HEK293T (cell line): ENCODE results near the gene SLC26A9.

Source experiments
- CTCF ChIA-PET: fragments of 350-600 bp; formaldehyde crosslinking; extraction: SDS; loops from one replicate; lab custom pipeline; 2021; ENCODE audit warnings: antibody characterized with exemption, inconsistent platforms; lab: Yijun Ruan, JAX
- POLR2A ChIA-PET: fragments of 350-600 bp; formaldehyde crosslinking; extraction: SDS; loops from one replicate; lab custom pipeline; 2020; ENCODE audit warnings: antibody characterized with exemption, inconsistent platforms; lab: Yijun Ruan, JAX
- DNase-seq: peaks from one replicate; pipeline ENCODE4 v3.0.0; 2012; ENCODE audit warnings: mixed read lengths; ENCODE audit errors: extremely low spot score
- ARNT ChIP-seq: fragments of 450-650 bp; IDR thresholded peaks from 2 replicates; pipeline ENCODE4 v1.6.1; 2017; ENCODE audit warnings: mild to moderate bottlenecking
- BHLHE40 ChIP-seq: fragments of 450-650 bp; IDR thresholded peaks from 2 replicates; pipeline ENCODE4 v1.6.1; 2016; ENCODE audit warnings: mild to moderate bottlenecking, moderate library complexity, borderline replicate concordance
- CTBP1 ChIP-seq: fragments of 450-650 bp; IDR thresholded peaks from 2 replicates; pipeline ENCODE4 v1.6.1; 2016; ENCODE audit warnings: borderline replicate concordance
- ELF4 ChIP-seq: fragments of 450-650 bp; IDR thresholded peaks from 2 replicates; pipeline ENCODE4 v1.6.1; 2017; ENCODE audit warnings: antibody characterized with exemption
- FOXA1 ChIP-seq: fragments of 450-650 bp; IDR thresholded peaks from 2 replicates; pipeline ENCODE4 v1.6.1; 2016; ENCODE audit warnings: mild to moderate bottlenecking
- FOXK2 ChIP-seq: fragments of 450-650 bp; IDR thresholded peaks from 2 replicates; pipeline ENCODE4 v1.6.1; 2016; ENCODE audit warnings: mild to moderate bottlenecking
- FOXM1 ChIP-seq: fragments of 450-650 bp; IDR thresholded peaks from 2 replicates; pipeline ENCODE4 v1.6.1; 2017; ENCODE audit warnings: mild to moderate bottlenecking, borderline replicate concordance
- HDGF ChIP-seq: fragments of 450-650 bp; IDR thresholded peaks from 2 replicates; pipeline ENCODE4 v1.6.1; 2017; ENCODE audit warnings: antibody characterized with exemption, borderline replicate concordance
- L3MBTL2 ChIP-seq: fragments of 450-650 bp; conservative IDR thresholded peaks from 2 replicates; pipeline ENCODE4 v1.6.1; 2016; ENCODE audit warnings: mild to moderate bottlenecking
- LEF1 ChIP-seq: fragments of 450-650 bp; IDR thresholded peaks from 2 replicates; pipeline ENCODE4 v1.6.1; 2017; ENCODE audit warnings: mild to moderate bottlenecking, borderline replicate concordance
- NFRKB ChIP-seq: fragments of 450-650 bp; IDR thresholded peaks from 2 replicates; pipeline ENCODE4 v1.6.1; 2016; ENCODE audit warnings: mild to moderate bottlenecking, moderate library complexity
- SP1 ChIP-seq: fragments of 450-650 bp; IDR thresholded peaks from 2 replicates; pipeline ENCODE4 v1.6.1; 2017
- SUZ12 ChIP-seq: fragments of 450-650 bp; IDR thresholded peaks from 2 replicates; pipeline ENCODE4 v1.6.1; 2016; ENCODE audit warnings: mild to moderate bottlenecking
- TARDBP ChIP-seq: fragments of 450-650 bp; IDR thresholded peaks from 2 replicates; pipeline ENCODE4 v1.6.1; 2016
- ZNF384 ChIP-seq: fragments of 450-650 bp; IDR thresholded peaks from 2 replicates; pipeline ENCODE4 v1.6.1; 2016
- TF ChIP-seq, protein P1 (sequence below): fragments of 450-650 bp; IDR thresholded peaks from 2 replicates; pipeline ENCODE4 v1.6.1; 2016

SLC26A9 gene

DNA sequence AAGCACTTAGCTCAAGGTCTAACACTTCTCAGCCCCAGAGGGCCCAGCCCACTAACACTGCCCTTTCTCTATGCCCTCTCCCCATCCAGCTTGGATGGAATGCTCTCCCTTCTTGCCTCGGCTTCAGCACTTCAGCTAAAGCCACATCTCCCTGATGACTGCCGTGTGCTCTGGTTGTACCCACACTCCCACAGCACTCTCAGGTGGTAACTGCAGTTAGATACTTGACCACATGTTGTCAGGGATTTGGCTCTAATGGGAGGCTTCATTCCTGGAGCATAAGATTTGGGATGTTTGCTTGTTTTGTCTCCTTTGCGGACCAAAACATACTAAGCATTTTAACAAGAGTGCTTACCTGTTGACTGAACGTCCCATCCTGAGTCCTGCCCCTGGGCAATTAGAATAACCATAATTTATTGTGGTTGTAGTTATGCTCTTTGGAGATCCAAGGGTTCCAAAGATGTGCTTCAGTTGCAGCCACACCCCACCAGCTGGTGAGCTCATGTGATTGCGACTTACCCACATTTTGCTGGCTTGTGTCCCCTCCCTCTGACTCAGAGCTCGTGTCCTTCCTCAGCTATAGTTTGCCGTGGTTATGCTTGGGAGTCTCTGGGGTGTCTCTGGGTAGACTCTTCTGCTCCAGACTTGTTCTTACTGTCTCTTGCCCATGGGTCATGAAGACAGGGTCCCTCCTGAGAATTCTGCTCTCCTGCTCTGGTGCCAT lies 7.7 kb upstream of the SLC26A9 start:
- TF ChIP-seq BHLHE40 (no peak), ELF4 (no peak), SP1 (no peak), FOXA1 (no peak), TARDBP (no peak), L3MBTL2 (no peak)
- TF ChIP-seq, protein P1, sequence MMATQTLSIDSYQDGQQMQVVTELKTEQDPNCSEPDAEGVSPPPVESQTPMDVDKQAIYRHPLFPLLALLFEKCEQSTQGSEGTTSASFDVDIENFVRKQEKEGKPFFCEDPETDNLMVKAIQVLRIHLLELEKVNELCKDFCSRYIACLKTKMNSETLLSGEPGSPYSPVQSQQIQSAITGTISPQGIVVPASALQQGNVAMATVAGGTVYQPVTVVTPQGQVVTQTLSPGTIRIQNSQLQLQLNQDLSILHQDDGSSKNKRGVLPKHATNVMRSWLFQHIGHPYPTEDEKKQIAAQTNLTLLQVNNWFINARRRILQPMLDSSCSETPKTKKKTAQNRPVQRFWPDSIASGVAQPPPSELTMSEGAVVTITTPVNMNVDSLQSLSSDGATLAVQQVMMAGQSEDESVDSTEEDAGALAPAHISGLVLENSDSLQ = no peak
- ChIA-PET CTCF (interaction anchor here (1.0 to 2.2 kb wide), 2 partner anchors 11 to 26 kb away, joined by 4 to 9 read pairs; no protein-coding TSS in a partner anchor), POLR2A (no interaction called here)
- no peak for DNase-seq

GRCh38 chr1:205950280-205950679 lies 7.0 kb upstream of the SLC26A9 start:
- TF ChIP-seq, protein P1 = no peak
- TF ChIP-seq SP1 (no peak), ZNF384 (no peak), L3MBTL2 (no peak), SUZ12 (no peak), LEF1 (no peak)
- CTCF ChIA-PET = interaction anchor here (1.0 to 2.2 kb wide), 2 partner anchors 10 to 27 kb away, joined by 4 to 9 read pairs; no protein-coding TSS in a partner anchor
- DNase-seq = no peak
- POLR2A ChIA-PET = no interaction called here

DNA sequence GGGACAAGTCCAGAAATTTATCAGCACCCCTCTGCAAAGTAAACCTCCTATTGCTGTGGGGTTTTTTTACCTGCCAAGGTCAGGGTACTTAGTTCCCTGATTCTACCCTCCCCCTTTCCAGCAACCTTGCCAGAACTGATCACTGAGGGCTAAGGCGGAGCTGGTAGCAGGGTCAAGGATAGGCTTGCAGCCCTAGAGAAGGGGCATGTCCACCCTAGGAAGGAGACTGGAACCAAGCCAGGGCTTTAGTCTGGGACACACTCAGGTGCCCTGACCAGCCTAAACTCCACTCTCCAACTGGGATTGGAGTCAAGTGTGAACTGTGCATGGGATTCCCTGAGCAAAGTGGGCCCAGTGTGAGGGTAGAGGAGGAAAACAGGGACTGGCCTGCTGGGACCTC lies 6.5 kb upstream of the SLC26A9 start:
- POLR2A ChIA-PET = no interaction called here
- DNase-seq = no peak
- TF ChIP-seq ELF4 = no peak
- CTCF ChIA-PET = interaction anchor here (1.0 kb wide), 1 partner anchor 31 kb away, joined by 3 read pairs; no protein-coding TSS in a partner anchor

GRCh38 chr1:205948886-205949285 lies 5.6 kb upstream of the SLC26A9 start:
- ChIA-PET POLR2A (no interaction called here), CTCF (interaction anchor here (1.0 kb wide), 1 partner anchor 30 kb away, joined by 3 read pairs; no protein-coding TSS in a partner anchor)
- TF ChIP-seq FOXA1 (no peak), NFRKB (no peak)
- DNase-seq = no peak

DNA sequence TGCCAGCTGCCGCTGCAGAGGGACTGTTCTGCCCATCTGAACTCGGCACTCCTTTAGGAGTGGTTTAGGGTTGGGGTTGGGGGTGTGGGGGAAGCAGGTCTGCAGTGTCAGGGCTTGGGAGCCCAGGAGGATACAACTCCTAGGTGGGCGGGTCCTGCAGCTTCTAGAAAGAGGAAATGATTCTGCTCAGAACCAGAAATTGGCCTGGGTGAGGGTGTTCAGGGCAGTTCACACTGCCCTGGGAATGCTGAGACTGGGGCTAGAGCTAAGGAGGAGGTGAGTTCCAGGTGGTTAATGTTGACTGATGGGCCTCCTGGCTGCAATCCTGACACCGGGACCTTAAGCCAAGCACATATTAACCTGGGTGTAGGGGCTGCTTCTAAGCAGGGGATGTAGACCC lies 4.8 kb upstream of the SLC26A9 start:
- TF ChIP-seq TARDBP (no peak), L3MBTL2 (no peak), NFRKB (no peak), LEF1 (no peak), CTBP1 (no peak), FOXK2 (no peak), ELF4 (no peak), SUZ12 (no peak), FOXA1 (no peak), BHLHE40 (no peak), ZNF384 (no peak)
- TF ChIP-seq, protein P1 = no peak
- no peak for DNase-seq
- CTCF ChIA-PET = no interaction called here
- POLR2A ChIA-PET = no interaction called here

GRCh38 chr1:205947024-205947423 lies 3.8 kb upstream of the SLC26A9 start:
- ChIA-PET CTCF (interaction anchor here (1.1 kb wide), 1 partner anchor 30 kb away, joined by 4 read pairs; no protein-coding TSS in a partner anchor), POLR2A (no interaction called here)
- no peak for TF ChIP-seq SP1
- no peak for TF ChIP-seq NFRKB
- TF ChIP-seq CTBP1 = no peak
- TF ChIP-seq BHLHE40 = no peak
- TF ChIP-seq TARDBP = no peak
- TF ChIP-seq HDGF = no peak
- no peak for TF ChIP-seq ELF4
- TF ChIP-seq ZNF384 = no peak
- TF ChIP-seq LEF1 = no peak
- TF ChIP-seq L3MBTL2 = no peak
- TF ChIP-seq SUZ12 = no peak
- no peak for TF ChIP-seq FOXK2
- no peak for TF ChIP-seq FOXM1
- TF ChIP-seq, protein P1 = no peak
- TF ChIP-seq FOXA1 = no peak
- no peak for TF ChIP-seq ARNT
- no peak for DNase-seq
